NCI-H526 treated with DMSO at 0.1 percent for 48 hours (cell line): ENCODE measurements around the gene FBXO44.

Experiments used
- DNase-seq: peaks from one replicate; lab custom pipeline; 2025; lab: John Stamatoyannopoulos, UW

FBXO44 gene

GRCh38 chr1:11659748-11660147 is 5.1 kb downstream of the FBXO44 start:
- no peak for DNase-seq

- DNase-seq = no peak
Measured at GRCh38 chr1:11661103-11661502, 6.4 kb downstream of the FBXO44 start.

GRCh38 chr1:11664336-11665065 is 9.8 kb downstream of the FBXO44 start:
- no peak for DNase-seq

GRCh38 chr1:11668516-11668915 is 13.8 kb downstream of the FBXO44 start:
- no peak for DNase-seq

DNA sequence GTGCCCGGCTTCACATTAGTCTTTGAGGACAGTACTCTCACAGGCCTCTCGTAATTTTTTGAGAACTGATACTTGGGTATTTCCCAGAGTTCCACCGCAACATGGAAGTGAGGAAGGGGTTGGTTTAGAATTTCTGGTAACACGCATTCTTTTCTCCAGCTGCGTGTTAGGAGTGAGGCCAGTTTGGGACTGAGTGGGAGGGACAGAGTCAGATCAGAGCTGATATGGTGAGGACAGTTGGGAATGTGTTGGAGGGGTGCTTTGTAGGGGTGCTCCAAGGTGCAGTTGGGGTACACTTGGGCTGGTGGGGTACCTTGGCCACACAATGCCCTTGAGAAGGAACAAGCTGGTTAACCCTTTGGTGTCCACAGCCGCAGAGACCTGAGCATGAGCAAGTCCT is 16.1 kb downstream of the FBXO44 start:
- no peak for DNase-seq

DNA sequence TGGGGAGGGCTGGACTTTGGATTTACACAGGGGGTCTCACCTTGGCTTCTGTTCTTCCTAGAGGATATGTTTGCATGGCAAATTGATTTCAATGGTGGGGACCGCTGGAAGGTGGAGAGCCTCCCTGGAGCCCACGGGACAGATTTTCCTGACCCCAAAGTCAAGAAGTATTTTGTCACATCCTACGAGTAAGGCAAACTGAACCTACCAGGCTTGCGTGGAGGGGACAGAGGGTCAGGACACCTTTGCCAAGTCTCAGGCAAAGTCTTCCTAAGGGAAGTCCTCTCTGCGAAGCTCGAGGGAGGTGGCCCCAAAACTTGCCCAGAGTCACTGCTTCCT is 16.5 kb downstream of the FBXO44 start:
- no peak for DNase-seq

GRCh38 chr1:11671544-11672286 is 17.0 kb downstream of the FBXO44 start:
- DNase-seq = no peak

GRCh38 chr1:11673089-11673769 is 18.6 kb downstream of the FBXO44 start:
- DNase-seq = no peak

- DNase-seq = no peak
Measured at GRCh38 chr1:11674488-11674887, 19.8 kb downstream of the FBXO44 start.

DNA sequence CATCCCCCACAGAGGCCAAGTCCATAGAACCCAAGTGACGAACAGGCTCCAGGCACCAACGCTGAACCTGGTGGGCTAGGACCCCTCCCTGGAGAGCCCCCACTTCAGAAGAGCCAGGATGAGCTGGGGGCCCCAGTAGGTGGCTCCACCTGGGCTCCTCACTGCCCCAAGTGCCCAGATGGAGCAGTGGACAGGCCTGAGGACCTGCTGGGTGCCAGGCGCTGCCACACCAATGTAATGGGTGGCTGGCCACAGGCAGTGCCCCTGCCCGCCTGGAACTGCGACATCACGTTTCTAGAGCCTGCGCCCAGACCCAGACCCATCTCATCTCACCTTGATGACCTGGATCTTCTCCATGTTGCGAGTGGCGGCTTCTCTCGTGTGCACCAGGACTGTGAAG is 20.6 kb downstream of the FBXO44 start:
- no peak for DNase-seq

DNA sequence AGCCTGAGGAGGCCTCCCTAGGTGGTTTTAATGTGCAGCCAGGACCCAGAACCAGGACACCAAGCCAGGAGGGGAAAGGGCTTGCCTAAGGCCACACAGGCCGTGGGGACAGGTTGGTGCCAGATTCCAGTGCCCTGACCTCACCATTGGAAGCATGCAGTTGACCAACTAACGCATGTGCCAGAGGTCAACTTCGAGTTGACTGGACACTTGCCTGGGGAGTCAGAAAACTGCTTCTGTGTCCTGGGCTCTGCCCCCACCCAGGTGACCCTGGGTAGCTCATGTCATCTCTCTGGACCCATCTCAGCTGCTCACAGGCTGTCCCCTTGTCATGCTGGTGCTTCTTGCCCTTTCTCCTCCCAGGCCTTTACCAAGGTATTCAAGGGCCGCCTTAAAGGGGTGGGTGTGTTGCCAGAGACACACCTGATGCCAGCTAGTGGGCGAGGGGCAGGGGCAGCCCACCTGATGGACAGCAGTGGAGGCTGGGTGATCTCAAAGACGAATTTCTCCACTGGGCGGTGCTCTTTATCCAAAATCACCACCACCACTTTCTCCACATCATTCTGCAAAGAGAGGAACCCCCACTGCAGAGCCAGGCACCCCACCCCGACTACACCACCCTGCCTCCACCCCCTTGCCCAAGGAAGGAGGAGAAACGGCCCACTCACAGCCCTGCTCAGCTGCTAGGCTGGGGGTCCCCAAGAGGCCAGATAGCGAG is 21.9 kb downstream of the FBXO44 start:
- no peak for DNase-seq

GRCh38 chr1:11678442-11678841 is 23.8 kb downstream of the FBXO44 start:
- no peak for DNase-seq

DNA sequence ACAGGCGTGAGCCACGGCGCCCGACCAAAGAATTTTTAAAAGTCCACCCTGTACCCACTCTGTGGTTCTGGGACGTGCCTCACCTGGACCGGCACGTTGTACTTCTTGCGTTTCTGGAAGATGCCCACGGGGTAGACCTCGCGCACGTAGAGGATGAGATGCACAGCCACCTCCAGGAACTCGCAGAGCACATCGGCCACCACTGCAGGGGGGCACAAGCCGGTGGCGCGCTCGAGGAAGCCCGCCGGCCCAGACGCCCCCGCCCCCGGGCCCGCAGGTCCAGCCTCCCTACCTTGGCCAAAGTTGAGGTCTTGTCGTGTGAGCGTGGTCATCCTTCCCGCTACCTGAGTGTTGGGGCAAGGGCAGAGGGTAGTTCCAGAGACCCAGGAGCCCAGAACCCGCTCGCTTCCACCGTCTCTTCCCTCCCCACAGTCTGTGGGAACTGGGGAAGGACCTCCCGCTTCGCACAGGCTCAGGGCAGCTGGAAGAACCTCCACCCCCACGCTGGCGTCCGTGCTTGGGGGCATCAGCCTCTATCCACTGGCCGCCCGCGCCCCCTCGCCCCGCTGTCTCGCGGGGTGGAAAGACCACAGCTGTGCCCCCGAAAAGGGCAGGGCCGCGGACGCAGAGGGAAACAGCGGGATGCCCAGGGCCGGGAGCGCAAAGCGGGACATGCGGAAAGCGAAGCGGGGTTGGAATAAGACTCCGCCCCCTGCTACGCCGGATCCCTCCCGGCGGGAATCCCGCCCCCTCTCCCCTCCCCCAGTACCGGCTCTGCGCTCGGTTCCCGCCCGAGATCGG is 25.8 kb downstream of the FBXO44 start:
- no peak for DNase-seq

- no peak for DNase-seq
Measured at GRCh38 chr1:11681071-11681771, 26.5 kb downstream of the FBXO44 start, which contains the start of gene MAD2L2. Gene MAD2L2, minus strand, starts transcription at chr1:11681148. Its CDS starts 547 bp downstream, at chr1:11680601.

DNA sequence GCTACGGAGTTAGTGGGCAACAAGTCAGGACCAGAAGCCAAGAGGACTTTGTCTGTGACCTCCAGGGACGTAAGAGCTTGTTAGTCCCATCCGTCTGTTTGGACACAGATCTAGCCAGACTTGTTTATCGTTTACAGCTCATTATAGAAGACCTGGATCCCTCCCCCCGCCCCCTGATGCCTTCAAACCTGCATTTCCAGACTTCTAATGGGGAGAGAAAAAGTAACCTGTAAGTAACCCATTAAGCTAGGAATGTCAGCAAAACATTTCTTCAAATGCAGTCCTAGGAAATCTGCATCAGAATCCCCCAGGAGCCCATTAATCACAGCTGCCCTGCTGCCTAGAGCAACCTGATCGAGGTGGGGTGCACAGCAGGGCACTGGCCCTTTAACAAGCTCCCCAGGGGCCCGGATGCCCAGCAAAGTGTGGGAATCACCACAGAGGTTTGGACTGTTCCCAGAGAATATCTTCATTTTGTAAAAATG is 27.7 kb downstream of the FBXO44 start:
- DNase-seq = no peak

- no peak for DNase-seq
Measured at GRCh38 chr1:11682799-11683198, 28.1 kb downstream of the FBXO44 start.

DNA sequence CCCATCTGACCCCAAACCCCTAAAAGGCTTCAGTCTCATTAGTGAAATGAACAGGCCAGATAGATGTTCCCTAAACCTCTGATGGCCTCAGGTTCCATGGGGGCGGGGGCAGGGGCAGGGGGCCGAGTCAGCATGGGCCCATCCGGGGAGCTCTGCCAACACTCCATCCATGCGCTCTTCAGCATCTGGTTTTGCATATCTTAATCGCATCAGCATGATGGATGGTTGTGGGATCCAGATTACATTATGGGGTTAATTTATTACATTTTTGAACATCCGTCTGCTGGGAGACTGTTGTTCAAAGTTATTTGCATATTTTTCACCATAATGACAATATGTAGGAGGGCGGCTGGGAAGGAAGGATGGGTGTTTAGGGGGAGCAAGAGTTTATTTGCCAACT is 29.4 kb downstream of the FBXO44 start:
- DNase-seq = peak; percentile 80

GRCh38 chr1:11685210-11685752 is 30.6 kb downstream of the FBXO44 start:
- DNase-seq = no peak

DNA sequence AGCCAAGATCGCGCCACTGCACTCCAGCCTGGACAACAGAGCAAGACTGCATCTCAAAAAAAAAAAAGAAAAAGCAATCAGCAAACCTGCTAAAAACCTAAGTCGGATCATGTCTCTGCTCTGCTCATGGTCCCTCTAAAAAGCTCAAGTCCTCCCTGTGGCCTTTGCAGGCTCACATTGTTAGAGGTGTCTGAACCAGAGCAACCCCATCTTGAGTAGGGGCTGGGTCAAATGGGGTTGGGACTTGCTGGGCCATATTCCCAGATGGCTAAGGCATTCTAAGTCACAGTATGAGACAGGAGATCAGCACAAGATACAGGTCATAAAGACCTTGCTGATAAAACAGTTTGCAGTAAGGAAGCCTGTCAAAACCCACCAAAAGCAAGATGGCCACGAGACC is 33.8 kb downstream of the FBXO44 start:
- DNase-seq = no peak
